HEK293 (cell line): ENCODE data around the gene PTGIS.
"Not testable (repeated sequence)": the region's sequence is repeated elsewhere in the genome, so short reads cannot be mapped to it uniquely, and the experiment has no call there.

Experiments
- CTCF ChIA-PET: fragments of 350-600 bp; formaldehyde crosslinking; extraction: SDS; loops from one replicate; lab custom pipeline; 2021; ENCODE audit warnings: antibody characterized with exemption; lab: Yijun Ruan, JAX
- POLR2A ChIA-PET: fragments of 300-600 bp; formaldehyde crosslinking; extraction: SDS; loops from one replicate; lab custom pipeline; 2020; ENCODE audit warnings: antibody characterized with exemption, inconsistent platforms; lab: Yijun Ruan, JAX
- H3K27ac ChIP-seq: fragments of 200-500 bp; sonication (Bioruptor generic); 2 replicates; pipeline ENCODE4 v1.5.1; 2014; ENCODE audit warnings: low read depth, low read length, control low read depth, inconsistent platforms; ENCODE audit errors: extremely low read depth
- H3K36me3 ChIP-seq, 2 experiments: fragments of 200-500 bp in 1 of 2; sonication (Bioruptor generic) in 1 of 2; 1 replicate in 1 of 2; 2 replicates in 1 of 2; pipeline ENCODE4 v1.5.1; 2014 to 2017; ENCODE audit warnings: inconsistent platforms in 2 of 2, low read length in 2 of 2; ENCODE audit not compliant: control insufficient read depth in 2 of 2, insufficient read depth in 1 of 2
- H3K4me1 ChIP-seq: fragments of 200-500 bp; sonication (Bioruptor generic); 2 replicates; pipeline ENCODE4 v1.5.1; 2014; ENCODE audit warnings: mild to moderate bottlenecking, low read length, inconsistent platforms; ENCODE audit not compliant: control insufficient read depth, insufficient read depth
- H3K4me3 ChIP-seq: 2 replicates; pipeline ENCODE4 v1.5.1; 2011; ENCODE audit warnings: low read depth, mild to moderate bottlenecking, control low read depth, low read length, moderate library complexity
- H3K9me3 ChIP-seq: fragments of 200-500 bp; sonication (Bioruptor generic); 2 replicates; pipeline ENCODE4 v1.5.1; 2014; ENCODE audit warnings: low read depth, low read length, inconsistent platforms; ENCODE audit not compliant: control insufficient read depth, insufficient read depth
- BCL11B ChIP-seq: fragments of 450-650 bp; formaldehyde crosslinking; IDR thresholded peaks from 2 replicates; pipeline ENCODE4 v1.5.1; 2016; ENCODE audit warnings: low read depth, missing biosample characterization, missing genetic modification characterization
- EGR2 ChIP-seq: fragments of 450-650 bp; formaldehyde crosslinking; IDR thresholded peaks from 2 replicates; pipeline ENCODE4 v1.5.1; 2016; ENCODE audit warnings: low read depth, missing biosample characterization, missing genetic modification characterization
- GLI2 ChIP-seq: fragments of 450-650 bp; formaldehyde crosslinking; IDR thresholded peaks from 2 replicates; pipeline ENCODE4; 2017; ENCODE audit warnings: missing biosample characterization, missing genetic modification characterization, low read depth, borderline replicate concordance
- REPIN1 ChIP-seq: fragments of 450-650 bp; formaldehyde crosslinking; IDR thresholded peaks from 2 replicates; pipeline ENCODE4 v1.5.1; 2017; ENCODE audit warnings: missing biosample characterization, missing genetic modification characterization, low read depth
- SP2 ChIP-seq: fragments of 450-650 bp; formaldehyde crosslinking; IDR thresholded peaks from 2 replicates; pipeline ENCODE4 v1.5.1; 2016; ENCODE audit warnings: missing biosample characterization, missing genetic modification characterization
- YY2 ChIP-seq: fragments of 450-650 bp; formaldehyde crosslinking; IDR thresholded peaks from 2 replicates; pipeline ENCODE4 v1.5.1; 2016; ENCODE audit warnings: missing biosample characterization, missing genetic modification characterization
- ZNF133 ChIP-seq: fragments of 450-650 bp; formaldehyde crosslinking; IDR thresholded peaks from 2 replicates; pipeline ENCODE4 v1.5.1; 2016; ENCODE audit warnings: missing biosample characterization, missing genetic modification characterization
- ZNF266 ChIP-seq: fragments of 450-650 bp; formaldehyde crosslinking; IDR thresholded peaks from 2 replicates; pipeline ENCODE4 v1.5.1; 2016; ENCODE audit warnings: missing biosample characterization, missing genetic modification characterization, low read depth
- ZNF404 ChIP-seq: fragments of 450-650 bp; formaldehyde crosslinking; IDR thresholded peaks from 2 replicates; pipeline ENCODE4 v1.5.1; 2017; ENCODE audit warnings: missing biosample characterization, missing genetic modification characterization
- ZNF585B ChIP-seq: fragments of 450-650 bp; formaldehyde crosslinking; IDR thresholded peaks from 2 replicates; pipeline ENCODE4 v1.5.1; 2016; ENCODE audit warnings: missing biosample characterization, missing genetic modification characterization
- ZNF600 ChIP-seq: fragments of 450-650 bp; formaldehyde crosslinking; IDR thresholded peaks from 2 replicates; pipeline ENCODE4 v1.5.1; 2016; ENCODE audit warnings: missing biosample characterization, missing genetic modification characterization
- ZNF639 ChIP-seq: fragments of 450-650 bp; formaldehyde crosslinking; IDR thresholded peaks from 2 replicates; pipeline ENCODE4 v1.5.1; 2016; ENCODE audit warnings: missing biosample characterization, missing genetic modification characterization
- ZNF660 ChIP-seq: fragments of 450-650 bp; IDR thresholded peaks from 2 replicates; pipeline ENCODE4 v1.5.1; 2018; ENCODE audit warnings: missing biosample characterization, mild to moderate bottlenecking, missing genetic modification characterization
- ZNF747 ChIP-seq: fragments of 450-650 bp; formaldehyde crosslinking; IDR thresholded peaks from 2 replicates; pipeline ENCODE4 v1.5.1; 2016; ENCODE audit warnings: missing biosample characterization, missing genetic modification characterization
- ZNF768 ChIP-seq: fragments of 450-650 bp; formaldehyde crosslinking; IDR thresholded peaks from 2 replicates; pipeline ENCODE4 v1.5.1; 2018; ENCODE audit warnings: missing biosample characterization, mild to moderate bottlenecking, missing genetic modification characterization
- ZNF777 ChIP-seq: fragments of 450-650 bp; formaldehyde crosslinking; IDR thresholded peaks from 2 replicates; pipeline ENCODE4 v1.5.1; 2017; ENCODE audit warnings: missing biosample characterization, missing genetic modification characterization, borderline replicate concordance

Gene PTGIS

DNA sequence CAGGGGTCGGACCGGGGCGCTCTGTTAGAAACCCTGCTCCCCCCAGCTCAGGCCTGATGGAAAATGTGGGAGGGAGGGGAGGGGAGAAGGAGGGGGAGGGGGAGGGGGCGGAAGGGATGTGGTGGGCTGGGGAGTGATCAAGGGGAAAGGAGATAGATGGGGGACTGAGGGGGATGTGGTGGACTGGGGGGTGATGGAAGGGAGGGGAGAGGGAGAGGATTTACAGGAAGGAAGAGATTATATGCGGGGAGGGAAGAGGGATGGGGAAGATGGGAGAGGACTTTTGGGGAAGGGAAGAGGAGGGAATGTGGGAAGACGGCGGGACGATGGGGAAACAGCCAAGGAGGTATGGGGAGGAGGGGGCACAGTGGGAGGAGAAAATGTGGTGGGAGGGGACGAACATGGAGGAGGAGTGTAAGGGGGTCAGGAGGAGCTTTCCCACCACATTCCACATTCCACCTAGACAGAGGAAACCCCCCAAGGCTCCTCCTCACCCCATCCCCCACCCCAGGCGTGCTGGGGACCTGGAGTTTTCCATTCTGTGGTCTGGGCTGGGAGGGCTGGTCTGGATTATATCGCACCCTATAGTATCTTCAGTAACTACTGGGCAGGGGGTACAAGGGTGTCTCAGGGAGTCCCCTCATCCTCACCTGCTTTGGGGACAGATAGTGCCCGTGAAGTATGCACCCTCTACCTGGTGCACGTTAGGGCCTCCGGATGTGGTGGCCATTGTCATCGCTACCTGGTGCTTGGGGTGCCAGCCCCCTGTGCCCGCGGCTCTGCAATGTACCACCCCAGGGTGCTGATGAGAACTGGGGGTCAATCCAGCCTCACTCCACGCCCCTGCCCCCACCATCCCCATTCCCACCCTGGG is 578 bp upstream of the PTGIS start (continued):
- peak; percentile 40; the same call in 1 of the 2 replicates for TF ChIP-seq SP2
- no peak for TF ChIP-seq ZNF266 (tag by site-specific recombination)
- TF ChIP-seq REPIN1 = no peak
- TF ChIP-seq ZNF639 (tag by site-specific recombination) = no peak
- no peak for TF ChIP-seq GLI2 (tag by site-specific recombination)
- TF ChIP-seq ZNF585B (tag by site-specific recombination) = no peak
- TF ChIP-seq EGR2 = peak; percentile 86
- TF ChIP-seq BCL11B (tag by site-specific recombination) = no peak
- TF ChIP-seq YY2 = no peak
- TF ChIP-seq ZNF600 (tag by site-specific recombination) = 0 out of 2 replicates have a peak, but pooled peaks have one; percentile 31
- TF ChIP-seq ZNF777 (tag by site-specific recombination) = no peak

DNA sequence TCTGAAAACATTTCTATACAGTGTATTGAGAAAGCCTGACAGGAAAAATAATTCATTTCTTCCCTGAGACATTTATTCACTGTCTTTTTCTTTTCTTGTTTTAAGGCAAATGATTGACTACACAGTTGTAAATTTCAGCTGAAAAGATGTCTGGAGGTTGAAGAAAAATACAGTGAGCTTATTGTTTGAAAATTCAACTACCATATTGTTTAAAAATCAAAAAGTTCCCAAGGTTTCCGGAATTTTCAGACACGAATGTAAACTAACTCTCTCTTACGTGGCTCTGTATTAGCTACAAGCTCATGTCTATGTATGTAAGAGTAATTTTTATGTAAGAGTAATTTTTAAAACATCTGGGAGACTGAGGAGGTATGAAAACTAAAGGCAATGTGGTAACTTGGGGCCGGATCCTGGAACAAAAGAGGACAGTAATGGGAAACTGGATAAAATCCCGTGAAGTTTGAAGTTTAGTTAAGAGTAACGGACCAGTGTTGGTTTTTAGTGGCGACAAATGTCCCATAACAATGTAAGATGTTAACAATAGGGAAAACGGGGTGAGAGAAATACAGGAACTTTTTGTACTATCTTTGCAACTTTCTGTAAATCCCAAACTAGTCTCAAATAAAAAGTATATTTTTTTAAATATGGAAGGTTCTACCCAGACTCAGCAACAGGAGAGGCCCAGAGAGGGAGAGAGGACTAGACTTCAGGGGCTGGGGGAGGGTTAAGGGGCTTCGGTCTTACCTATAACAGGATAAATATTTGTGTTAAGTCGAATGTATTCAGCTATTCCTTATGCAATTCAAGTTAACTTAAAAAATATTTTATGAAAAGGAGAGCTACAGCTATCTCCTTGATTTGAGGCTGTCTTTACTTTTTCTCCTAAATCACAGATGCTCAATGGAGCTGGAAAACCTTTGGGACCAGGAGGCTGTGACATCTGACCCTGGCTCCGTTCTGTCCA is 1.3 kb downstream of the PTGIS start:
- no peaks in the 10 kb centered on the region for H3K9me3 ChIP-seq
- POLR2A ChIA-PET = interaction anchor here (0.6 kb wide), 1 partner anchor 21 kb away, joined by 5 read pairs; no protein-coding TSS in a partner anchor
- no peak overlapping the region for H3K4me3 ChIP-seq
- H3K36me3 ChIP-seq = no peaks in the 10 kb centered on the region
- no peaks in the 10 kb centered on the region for H3K4me1 ChIP-seq
- TF ChIP-seq ZNF660 (tag by site-specific recombination) = no peak
- no peak for TF ChIP-seq ZNF747 (tag by site-specific recombination)
- TF ChIP-seq ZNF404 (tag by site-specific recombination) = no peak
- H3K27ac ChIP-seq = no peak overlapping the region
- CTCF ChIA-PET = interaction anchor here (1.6 to 2.0 kb wide), 2 partner anchors 25 to 42 kb away, joined by 6 to 8 read pairs; no protein-coding TSS in a partner anchor

- H3K27ac ChIP-seq, H3K9me3 ChIP-seq, H3K4me1 ChIP-seq, H3K4me3 ChIP-seq, H3K36me3 ChIP-seq: not testable (repeated sequence)
- ChIA-PET POLR2A (interaction anchor here (0.7 kb wide), 1 partner anchor 288 kb away, joined by 5 read pairs; no protein-coding TSS in a partner anchor), CTCF (interaction anchor here (0.5 to 2.0 kb wide), 4 partner anchors 23 to 89 kb away, joined by 3 to 8 read pairs (median 5); no protein-coding TSS in a partner anchor)
These were observed 2.9 kb downstream of the PTGIS start for GRCh38 chr20:49564991-49565390.

DNA sequence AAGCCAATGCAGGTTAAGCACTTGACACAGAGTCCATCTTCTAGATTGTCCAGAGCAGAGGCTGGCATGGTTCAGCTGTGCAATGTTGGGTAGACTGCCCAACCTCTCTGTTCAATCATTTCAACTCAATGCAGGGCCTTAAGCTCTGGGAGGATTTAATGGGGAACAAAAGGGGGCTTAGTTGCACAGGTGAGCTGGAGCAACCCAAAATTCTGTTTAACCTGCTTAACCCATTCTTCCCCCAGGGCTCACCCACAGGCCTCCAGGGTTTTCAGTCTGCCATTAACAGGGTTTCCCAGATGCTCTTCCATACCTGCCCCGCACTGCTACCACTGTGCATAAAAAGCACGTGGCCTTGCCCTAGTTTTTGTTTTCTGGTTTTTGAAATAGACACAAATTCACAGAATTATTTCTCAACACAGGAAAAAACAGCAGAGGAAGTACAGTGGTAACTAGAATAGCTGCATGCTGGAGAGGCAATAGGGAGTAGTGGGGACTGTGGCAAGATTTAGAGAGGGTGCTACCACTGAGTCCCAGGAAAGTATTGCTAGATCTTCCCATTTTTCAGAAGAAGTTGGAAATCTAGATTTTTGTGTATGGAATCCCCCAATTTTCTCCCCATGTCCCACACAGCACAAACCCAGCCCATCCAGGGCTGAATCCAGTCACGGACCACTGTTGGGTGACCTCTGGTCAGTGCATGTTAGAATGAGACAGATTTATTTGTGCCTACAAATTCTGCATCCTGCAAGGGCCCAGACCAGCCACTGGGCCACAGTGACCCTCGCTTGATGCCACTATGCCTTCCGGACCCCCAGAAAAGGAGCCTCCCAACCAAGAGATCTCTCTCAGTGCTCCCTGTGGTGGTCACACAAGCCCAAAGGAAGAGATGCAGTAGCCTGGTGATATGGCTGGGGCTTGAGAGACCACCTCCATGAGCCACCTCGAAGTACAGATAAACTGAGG is 4.6 kb downstream of the PTGIS start:
- Histone ChIP-seq H3K4me1 (no peaks in the 10 kb centered on the region), H3K4me3 (no peak overlapping the region), H3K36me3 (no peaks in the 10 kb centered on the region), H3K27ac (no peak overlapping the region), H3K9me3 (no peaks in the 10 kb centered on the region)
- ChIA-PET POLR2A (no interaction called here), CTCF (interaction anchor here (0.7 kb wide), 1 partner anchor 21 kb away, joined by 4 read pairs; no protein-coding TSS in a partner anchor)
- peak; percentile 52; the same call in 1 of the 2 replicates for TF ChIP-seq ZNF768 (tag by site-specific recombination)
- no peak for TF ChIP-seq ZNF133
